Right lobe of liver (tissue), 4 donors: ENCODE results near the gene CACNA2D2.

ENCODE experiments used
- CTCF ChIP-seq, 4 donors: fragments of 200-600 bp in 3 of 4; fragments of 450-650 bp in 1 of 4; IDR thresholded peaks; one replicate each; pipeline versions ENCODE4 v1.5.1 to v1.8.0; 2016 to 2022; ENCODE audit warnings: antibody characterized with exemption in 4 of 4, mild to moderate bottlenecking in 2 of 4
- POLR2A ChIP-seq: fragments of 450-650 bp; IDR thresholded peaks from one replicate; pipeline ENCODE4 v1.6.1; 2017; ENCODE audit warnings: antibody characterized with exemption, mild to moderate bottlenecking
- donor health status: DM: no; HTN: no; CAD: no.
- donor health status: DM: no; HTN: no; CAD: no.
- donor health status: DM: no; HTN: yes; CAD: no.

GRCh38 chr3:50549226-50549625, 45.8 kb upstream of the CACNA2D2 start:
- TF ChIP-seq CTCF (IDR thresholded peaks at IDR 0.05) (no peak), POLR2A (no peak)
